ENCODE data around the gene PNCK.

DNA sequence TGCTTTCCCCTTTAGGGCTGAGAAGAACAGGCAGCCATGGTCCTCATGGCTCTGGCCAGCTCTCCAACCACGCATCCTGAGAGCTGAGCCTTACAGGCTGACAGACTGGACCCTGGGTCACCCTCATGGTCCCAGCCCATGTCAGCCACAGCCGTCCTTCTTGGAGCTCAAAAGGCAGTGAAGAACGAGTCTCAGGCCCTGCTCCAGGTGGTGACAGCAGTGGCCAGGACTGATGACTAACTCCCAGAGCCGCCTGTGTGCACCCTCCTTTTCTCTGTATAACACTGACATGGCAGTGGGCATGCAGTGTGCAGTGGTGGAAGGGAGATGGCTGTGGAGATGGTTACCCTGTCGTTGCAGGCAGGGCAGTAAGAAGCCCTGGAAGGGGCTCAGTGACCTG lies 36.9 kb downstream of the PNCK start:
- TF ChIP-seq, protein P1, sequence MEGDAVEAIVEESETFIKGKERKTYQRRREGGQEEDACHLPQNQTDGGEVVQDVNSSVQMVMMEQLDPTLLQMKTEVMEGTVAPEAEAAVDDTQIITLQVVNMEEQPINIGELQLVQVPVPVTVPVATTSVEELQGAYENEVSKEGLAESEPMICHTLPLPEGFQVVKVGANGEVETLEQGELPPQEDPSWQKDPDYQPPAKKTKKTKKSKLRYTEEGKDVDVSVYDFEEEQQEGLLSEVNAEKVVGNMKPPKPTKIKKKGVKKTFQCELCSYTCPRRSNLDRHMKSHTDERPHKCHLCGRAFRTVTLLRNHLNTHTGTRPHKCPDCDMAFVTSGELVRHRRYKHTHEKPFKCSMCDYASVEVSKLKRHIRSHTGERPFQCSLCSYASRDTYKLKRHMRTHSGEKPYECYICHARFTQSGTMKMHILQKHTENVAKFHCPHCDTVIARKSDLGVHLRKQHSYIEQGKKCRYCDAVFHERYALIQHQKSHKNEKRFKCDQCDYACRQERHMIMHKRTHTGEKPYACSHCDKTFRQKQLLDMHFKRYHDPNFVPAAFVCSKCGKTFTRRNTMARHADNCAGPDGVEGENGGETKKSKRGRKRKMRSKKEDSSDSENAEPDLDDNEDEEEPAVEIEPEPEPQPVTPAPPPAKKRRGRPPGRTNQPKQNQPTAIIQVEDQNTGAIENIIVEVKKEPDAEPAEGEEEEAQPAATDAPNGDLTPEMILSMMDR (IDR thresholded peaks at IDR 0.05) = no peak
- TF ChIP-seq SIN3A (IDR thresholded peaks at IDR 0.05; ENCODE audit: borderline replicate concordance, insufficient read depth, low read depth, low read length) (no peak), TCF7L2 (IDR thresholded peaks at IDR 0.05; ENCODE audit: low read depth, low read length) (no peak), POLR2AphosphoS5 (IDR thresholded peaks at IDR 0.05; ENCODE audit: low read depth, low read length) (no peak)
- TF ChIP-seq, protein P2, sequence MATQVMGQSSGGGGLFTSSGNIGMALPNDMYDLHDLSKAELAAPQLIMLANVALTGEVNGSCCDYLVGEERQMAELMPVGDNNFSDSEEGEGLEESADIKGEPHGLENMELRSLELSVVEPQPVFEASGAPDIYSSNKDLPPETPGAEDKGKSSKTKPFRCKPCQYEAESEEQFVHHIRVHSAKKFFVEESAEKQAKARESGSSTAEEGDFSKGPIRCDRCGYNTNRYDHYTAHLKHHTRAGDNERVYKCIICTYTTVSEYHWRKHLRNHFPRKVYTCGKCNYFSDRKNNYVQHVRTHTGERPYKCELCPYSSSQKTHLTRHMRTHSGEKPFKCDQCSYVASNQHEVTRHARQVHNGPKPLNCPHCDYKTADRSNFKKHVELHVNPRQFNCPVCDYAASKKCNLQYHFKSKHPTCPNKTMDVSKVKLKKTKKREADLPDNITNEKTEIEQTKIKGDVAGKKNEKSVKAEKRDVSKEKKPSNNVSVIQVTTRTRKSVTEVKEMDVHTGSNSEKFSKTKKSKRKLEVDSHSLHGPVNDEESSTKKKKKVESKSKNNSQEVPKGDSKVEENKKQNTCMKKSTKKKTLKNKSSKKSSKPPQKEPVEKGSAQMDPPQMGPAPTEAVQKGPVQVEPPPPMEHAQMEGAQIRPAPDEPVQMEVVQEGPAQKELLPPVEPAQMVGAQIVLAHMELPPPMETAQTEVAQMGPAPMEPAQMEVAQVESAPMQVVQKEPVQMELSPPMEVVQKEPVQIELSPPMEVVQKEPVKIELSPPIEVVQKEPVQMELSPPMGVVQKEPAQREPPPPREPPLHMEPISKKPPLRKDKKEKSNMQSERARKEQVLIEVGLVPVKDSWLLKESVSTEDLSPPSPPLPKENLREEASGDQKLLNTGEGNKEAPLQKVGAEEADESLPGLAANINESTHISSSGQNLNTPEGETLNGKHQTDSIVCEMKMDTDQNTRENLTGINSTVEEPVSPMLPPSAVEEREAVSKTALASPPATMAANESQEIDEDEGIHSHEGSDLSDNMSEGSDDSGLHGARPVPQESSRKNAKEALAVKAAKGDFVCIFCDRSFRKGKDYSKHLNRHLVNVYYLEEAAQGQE (IDR thresholded peaks at IDR 0.05; ENCODE audit: insufficient read depth in 1 of 2, low read depth in 2 of 2, low read length in 1 of 2) = no peak
